Measurements from ENCODE around the gene ARHGEF4. TPM values are rescaled to one million over a fixed set of nuclear protein-coding genes. Genes with fewer than 3 reads are reported as not detected.
A peak's percentile ranks its signal among the peaks of the same experiment; 100 is the strongest.

ARHGEF4 gene
- total and polyA plus RNA-seq, 10 donors = 0.19 to 0.88 (median 0.46) TPM; not detected in 2

GRCh38 chr2:130825231-130825965 lies 11.3 kb upstream of the ARHGEF4 start:
- no peak overlapping the region for H3K4me3 ChIP-seq
- WGBS, 5 donors = 80 to 89% (median 83%) methylated on average over 14 to 16 of the region's 16 CpGs
- peaks cover 0 to 17% (median 0%) of the 10 kb centered on the region in 7 donors for H3K27me3 ChIP-seq (replicated peaks in 1 of 7)
- no peaks in the 10 kb centered on the region for H3K36me3 ChIP-seq
- H3K9me3 ChIP-seq = no peaks in the 10 kb centered on the region
- H3K4me1 ChIP-seq = peaks cover 0 to 15% (median 4%) of the 10 kb centered on the region in 6 donors
- TF ChIP-seq POLR2A (IDR thresholded peaks at IDR 0.05) (no peak), CTCF (IDR thresholded peaks at IDR 0.05 in 8 of 11, conservative IDR thresholded peaks at IDR 0.05 in 3 of 11) (no peak), POLR2AphosphoS5 (IDR thresholded peaks at IDR 0.05) (no peak)
- intact Hi-C loops (cut with DNase I; ENCODE audit: low total_unique reads) = no loop called here
- no peak overlapping the region for H3K27ac ChIP-seq
- peak; percentile 56 for DNase-seq

- TF ChIP-seq POLR2A (IDR thresholded peaks at IDR 0.05) = no peak
- TF ChIP-seq CTCF (IDR thresholded peaks at IDR 0.05 in 8 of 11, conservative IDR thresholded peaks at IDR 0.05 in 3 of 11) = no peak
- TF ChIP-seq POLR2AphosphoS5 (IDR thresholded peaks at IDR 0.05) = no peak
- DNase-seq = peak; percentile 61
- no peak overlapping the region for H3K27ac ChIP-seq
- intact Hi-C loops (cut with DNase I; ENCODE audit: low total_unique reads) = no loop called here
- H3K4me3 ChIP-seq = no peak overlapping the region
- no peaks in the 10 kb centered on the region for H3K36me3 ChIP-seq
- peaks cover 0 to 14% (median 0%) of the 10 kb centered on the region in 7 donors for H3K27me3 ChIP-seq (replicated peaks in 1 of 7)
- no peaks in the 10 kb centered on the region for H3K9me3 ChIP-seq
- WGBS, 5 donors = 81 to 87% (median 85%) methylated on average over 11 to 13 of the region's 13 CpGs
- peaks cover 0 to 15% (median 4%) of the 10 kb centered on the region in 6 donors for H3K4me1 ChIP-seq
These were observed 10.8 kb upstream of the ARHGEF4 start for GRCh38 chr2:130825966-130826253.

DNA sequence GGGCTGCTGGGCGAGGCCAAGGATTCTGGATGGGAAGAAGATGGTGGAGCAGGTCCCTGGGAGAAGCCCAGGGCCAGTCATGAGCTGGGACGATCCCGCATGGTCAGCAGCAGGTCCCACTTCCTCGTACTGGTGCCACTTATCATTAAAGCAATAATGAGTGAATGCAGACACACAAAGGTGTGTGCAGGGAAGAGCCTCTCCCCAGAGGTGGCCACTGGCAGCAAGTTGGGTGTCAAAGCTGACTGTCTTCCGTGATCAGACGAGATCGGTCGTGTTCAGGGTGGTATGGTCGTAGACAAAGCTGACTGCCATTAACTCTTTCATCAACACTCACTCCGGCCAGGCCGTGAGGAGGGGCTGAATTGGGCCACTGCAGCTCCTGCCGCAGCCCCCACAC lies 10.3 kb upstream of the ARHGEF4 start:
- intact Hi-C loops (cut with DNase I; ENCODE audit: low total_unique reads) = no loop called here
- Histone ChIP-seq H3K27me3 (replicated peaks in 1 of 7) (peaks cover 0 to 20% (median 0%) of the 10 kb centered on the region in 7 donors), H3K36me3 (no peaks in the 10 kb centered on the region), H3K4me1 (peaks cover 0 to 15% (median 4%) of the 10 kb centered on the region in 6 donors), H3K4me3 (no peak overlapping the region), H3K27ac (no peak overlapping the region), H3K9me3 (no peaks in the 10 kb centered on the region)
- TF ChIP-seq POLR2A (IDR thresholded peaks at IDR 0.05) (no peak), CTCF (IDR thresholded peaks at IDR 0.05 in 8 of 11, conservative IDR thresholded peaks at IDR 0.05 in 3 of 11) (no peak), POLR2AphosphoS5 (IDR thresholded peaks at IDR 0.05) (no peak)
- WGBS, 5 donors = 74 to 82% (median 80%) methylated on average over 10 to 12 of the region's 12 CpGs
- DNase-seq = peak; percentile 59

DNA sequence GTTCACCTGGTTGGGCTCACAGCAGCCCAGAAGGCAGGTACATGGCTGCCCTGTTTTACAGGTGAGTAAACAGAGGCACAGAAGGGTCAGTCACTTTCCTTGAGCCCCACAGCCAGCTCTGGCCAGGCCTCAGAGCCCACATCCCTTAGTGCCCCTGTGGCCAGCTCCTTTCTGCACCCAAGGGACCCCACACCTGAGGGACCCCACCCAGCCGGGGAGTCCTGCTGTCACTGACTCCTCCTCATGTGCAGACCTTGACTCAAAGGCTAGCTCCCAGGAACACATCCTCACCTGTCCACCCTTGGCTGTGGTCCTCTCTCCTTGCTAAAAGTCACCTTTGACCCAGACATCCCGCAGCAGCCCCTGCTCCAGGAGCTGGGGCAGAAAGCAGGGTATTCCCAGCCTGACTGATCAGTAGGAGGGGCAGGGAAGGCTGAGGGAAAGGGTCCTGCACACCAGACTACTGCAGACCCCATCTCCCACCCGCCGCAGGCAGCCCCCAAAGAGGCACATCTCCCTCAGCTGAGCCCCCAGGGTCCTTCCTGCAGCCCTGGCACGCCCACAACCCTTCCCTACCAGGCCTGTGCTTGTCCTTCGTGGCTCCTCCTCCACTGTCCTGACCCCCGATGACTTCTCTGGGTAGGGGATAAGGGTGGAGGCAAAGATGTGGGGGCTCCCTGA lies 9.8 kb upstream of the ARHGEF4 start:
- TF ChIP-seq POLR2AphosphoS5 (IDR thresholded peaks at IDR 0.05) (no peak), CTCF (IDR thresholded peaks at IDR 0.05 in 8 of 11, conservative IDR thresholded peaks at IDR 0.05 in 3 of 11) (no peak), POLR2A (IDR thresholded peaks at IDR 0.05) (no peak)
- DNase-seq = peak; percentile 62
- intact Hi-C loops (cut with DNase I; ENCODE audit: low total_unique reads) = no loop called here
- peaks cover 0 to 25% (median 0%) of the 10 kb centered on the region in 7 donors for H3K27me3 ChIP-seq (replicated peaks in 1 of 7)
- peaks cover 0 to 15% (median 4%) of the 10 kb centered on the region in 6 donors for H3K4me1 ChIP-seq
- no peaks in the 10 kb centered on the region for H3K36me3 ChIP-seq
- 66 to 79% (median 78%) methylated on average over 7 of the region's 7 CpGs for WGBS, 5 donors
- H3K4me3 ChIP-seq = no peak overlapping the region
- H3K27ac ChIP-seq = no peak overlapping the region
- H3K9me3 ChIP-seq = no peaks in the 10 kb centered on the region

Data from spleen (tissue), 11 donors.